HS-27A (cell line): ENCODE data around the gene KRTCAP2.

Experiments used
- DNase-seq: peaks from one replicate; pipeline ENCODE4 v3.0.0-alpha.2; 2012; ENCODE audit warnings: low read depth, missing footprints

Gene KRTCAP2

DNA sequence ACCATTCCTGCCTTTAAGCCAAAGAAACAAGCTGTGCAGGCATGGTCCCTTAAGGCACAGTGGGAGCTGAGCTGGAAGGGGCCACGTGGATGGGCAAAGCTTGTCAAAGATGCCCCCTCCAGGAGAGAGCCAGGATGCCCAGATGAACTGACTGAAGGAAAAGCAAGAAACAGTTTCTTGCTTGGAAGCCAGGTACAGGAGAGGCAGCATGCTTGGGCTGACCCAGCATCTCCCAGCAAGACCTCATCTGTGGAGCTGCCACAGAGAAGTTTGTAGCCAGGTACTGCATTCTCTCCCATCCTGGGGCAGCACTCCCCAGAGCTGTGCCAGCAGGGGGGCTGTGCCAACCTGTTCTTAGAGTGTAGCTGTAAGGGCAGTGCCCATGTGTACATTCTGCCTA, 38.8 kb downstream of the KRTCAP2 start:
- no peak for DNase-seq

DNA sequence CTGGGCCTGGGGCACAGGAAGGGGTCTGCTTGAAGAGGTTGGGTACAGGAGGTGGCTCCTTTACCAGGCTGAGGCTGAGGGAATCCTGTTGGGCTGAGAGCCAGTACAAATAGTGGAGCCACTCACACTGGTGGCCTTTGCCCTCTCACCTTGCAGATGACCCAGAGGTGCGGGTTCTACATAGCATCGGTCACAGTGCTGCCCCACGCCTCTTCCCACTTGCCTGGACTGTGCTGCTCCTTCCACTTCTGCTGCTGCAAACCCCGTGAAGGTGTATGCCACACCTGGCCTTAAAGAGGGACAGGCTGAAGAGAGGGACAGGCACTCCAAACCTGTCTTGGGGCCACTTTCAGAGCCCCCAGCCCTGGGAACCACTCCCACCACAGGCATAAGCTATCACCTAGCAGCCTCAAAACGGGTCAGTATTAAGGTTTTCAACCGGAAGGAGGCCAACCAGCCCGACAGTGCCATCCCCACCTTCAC, 39.3 kb downstream of the KRTCAP2 start:
- no peak for DNase-seq

DNA sequence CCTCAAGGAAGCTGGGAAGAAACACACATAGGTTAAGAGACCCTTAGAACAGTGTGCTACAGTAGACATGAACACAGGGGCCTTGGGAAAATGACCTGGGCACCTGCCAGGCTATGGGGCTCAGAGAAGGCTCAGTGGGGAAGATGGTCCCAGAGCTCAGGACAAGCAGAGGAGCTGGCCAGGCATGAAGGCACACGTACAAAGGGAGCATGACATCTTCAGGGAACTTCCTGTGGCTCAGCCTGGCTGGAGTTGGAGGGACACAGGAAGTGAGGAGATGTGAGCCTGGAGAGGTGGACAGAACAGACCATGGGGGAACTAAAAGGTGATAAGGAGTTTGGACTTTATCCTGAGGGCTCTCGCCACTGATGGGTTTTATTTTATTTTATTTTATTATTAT, 41.2 kb downstream of the KRTCAP2 start:
- DNase-seq = no peak

DNA sequence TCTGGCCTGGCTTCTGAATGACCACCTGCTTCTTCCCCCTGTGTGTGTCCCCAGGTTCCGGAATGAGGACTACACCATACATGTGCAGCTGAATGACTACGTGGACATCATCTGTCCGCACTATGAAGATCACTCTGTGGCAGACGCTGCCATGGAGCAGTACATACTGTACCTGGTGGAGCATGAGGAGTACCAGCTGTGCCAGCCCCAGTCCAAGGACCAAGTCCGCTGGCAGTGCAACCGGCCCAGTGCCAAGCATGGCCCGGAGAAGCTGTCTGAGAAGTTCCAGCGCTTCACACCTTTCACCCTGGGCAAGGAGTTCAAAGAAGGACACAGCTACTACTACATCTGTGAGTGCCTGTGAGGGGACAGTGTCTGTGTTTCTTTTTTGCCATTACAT, 41.8 kb downstream of the KRTCAP2 start:
- no peak for DNase-seq

DNA sequence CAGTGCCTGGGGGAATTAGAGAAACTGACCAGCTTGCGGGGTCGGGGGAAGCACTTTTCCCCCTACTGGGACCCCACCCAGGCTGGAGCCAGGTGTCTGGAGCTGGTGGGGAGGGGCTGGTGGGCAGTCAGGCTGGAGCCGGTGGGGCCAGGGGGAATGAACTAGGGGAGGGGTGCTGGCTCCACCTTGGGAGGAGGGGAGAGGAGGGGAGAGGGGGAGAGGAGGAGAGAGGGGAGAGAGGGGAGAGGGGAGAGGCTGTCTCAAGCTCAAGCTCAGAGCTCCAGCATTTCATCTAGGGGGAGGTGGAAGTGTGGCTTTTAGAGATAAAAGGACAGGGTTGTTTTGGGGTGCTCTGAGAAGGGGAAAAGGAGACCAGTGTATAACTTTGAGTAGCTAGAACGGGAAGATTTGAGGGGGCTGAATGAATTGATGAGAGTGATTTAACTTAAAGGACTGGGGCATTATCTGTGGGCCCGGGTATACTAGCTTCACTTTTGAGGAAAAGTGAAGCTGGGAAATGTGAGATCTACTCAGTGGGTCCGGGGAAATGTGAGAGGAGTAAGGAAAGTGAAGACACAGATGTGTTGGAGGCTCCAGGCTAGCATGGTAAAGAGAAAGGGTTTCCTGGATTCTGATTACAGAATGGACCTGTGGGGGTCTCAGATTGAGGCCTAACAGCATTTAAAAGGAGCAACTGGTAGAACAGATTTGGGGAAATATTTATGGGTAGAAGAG, 42.7 kb downstream of the KRTCAP2 start:
- no peak for DNase-seq

DNA sequence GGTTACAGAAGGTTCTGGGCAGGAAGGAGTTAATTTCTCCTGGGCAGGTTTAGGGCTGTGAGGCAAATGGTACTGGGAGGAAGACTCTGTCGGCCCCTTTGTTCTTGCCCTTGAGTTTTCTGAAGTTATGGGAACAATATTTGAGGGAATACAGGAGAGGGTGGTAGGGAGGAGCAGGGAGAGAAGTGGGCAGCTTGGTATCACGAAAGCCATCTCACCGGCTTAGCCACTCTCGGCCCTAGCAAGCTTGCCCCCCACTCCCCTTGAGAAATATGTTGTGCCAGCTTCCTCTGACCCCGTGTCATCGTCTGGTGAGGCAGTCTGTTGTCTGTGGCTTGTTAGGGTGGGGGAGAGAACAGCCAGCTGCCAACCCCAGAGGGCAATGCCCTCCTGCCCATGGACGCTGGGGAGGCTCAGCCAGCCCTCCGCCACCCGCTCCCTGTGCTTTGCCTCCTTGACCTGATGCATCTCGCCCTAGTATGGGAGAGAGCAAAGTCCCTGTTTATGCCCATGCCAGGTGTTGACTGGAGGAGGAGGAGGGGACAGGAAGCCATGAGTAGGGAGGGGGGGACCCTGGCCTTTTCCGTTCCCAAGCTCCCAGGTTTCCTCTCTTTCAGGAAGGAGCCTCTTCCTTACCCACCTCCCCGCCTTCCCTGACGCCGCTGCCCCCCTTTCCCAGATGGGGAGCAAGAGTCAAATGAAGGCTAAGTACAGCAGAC, 44.2 kb downstream of the KRTCAP2 start:
- no peak for DNase-seq

DNA sequence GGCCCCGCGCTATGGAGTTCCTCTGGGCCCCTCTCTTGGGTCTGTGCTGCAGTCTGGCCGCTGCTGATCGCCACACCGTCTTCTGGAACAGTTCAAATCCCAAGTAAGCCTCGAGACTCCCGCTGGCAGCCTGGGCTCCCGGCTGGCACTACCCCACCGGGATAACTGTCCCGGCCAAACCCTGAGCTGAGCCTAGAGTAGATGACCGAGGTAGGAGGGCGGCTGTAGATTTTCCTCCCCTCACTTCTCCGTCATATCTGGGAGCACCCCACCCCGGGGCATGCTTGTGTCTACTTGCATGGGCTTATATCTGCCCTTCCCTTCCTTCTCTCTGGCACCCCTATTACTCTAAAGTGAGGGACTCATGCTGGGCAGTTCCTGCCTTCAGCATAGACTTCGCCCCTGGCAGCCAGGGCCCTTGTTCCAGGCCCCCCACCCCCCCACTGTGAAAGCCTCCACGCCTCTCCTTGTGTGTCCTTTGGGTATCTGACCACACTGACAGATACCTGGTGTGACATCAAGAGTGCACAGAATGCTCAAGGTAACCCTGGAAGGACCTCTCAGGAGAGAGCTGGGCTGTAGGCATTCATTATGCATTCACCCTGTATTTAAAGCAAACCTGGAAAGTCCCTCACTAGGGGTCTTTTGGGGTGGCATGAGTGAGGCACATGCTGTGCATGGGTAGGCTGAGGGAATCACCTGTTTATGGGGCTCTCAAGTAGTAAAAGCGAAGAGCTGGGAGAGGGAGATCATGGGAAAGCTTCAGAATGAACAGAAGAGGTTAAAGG, 44.9 kb downstream of the KRTCAP2 start:
- DNase-seq = no peak

DNA sequence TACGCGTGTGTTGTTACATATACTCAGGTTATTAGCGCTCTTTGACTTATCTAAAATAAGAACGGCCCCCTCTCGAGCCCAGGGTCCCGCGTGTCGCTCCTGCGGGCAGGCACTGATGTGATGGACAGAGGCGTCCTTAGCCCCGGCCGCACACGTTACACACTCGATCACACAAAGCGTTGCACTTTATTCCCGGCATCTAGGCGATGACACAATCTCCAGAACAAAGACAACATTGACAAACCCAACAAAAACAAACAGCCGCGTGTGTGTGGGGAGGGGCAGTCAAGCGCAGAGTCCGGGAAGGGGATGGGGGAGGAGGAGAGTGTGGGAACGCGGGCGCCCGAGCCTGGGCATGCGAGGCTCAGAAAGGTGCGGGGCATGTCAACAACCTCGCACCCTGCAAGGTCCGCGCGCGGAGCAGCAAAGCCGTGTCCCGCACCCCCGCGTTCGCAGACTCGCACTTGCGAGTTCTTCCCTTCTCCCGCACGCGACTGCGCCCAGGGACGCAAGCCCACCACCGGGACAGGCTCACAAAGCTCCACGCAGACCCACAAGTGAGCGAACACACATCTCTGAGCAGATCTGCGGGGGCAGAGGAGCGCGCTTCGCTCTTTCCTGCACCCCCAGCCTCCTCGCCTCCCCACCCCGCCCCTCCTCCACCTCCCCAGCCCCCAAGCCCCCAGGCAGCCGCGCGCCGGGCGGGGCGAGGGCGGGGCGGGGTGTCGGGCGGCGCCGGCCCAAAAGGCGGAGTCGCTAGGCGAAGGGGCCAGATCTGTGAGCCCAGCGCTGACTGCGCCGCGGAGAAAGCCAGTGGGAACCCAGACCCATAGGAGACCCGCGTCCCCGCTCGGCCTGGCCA, 45.8 kb downstream of the KRTCAP2 start, which contains the start of gene EFNA1:
TSS of gene EFNA1 (plus strand) at position 772 of the 862 bp plus-strand sequence. CDS start 102 bp downstream, outside the sequence.
- DNase-seq = no peak

DNA sequence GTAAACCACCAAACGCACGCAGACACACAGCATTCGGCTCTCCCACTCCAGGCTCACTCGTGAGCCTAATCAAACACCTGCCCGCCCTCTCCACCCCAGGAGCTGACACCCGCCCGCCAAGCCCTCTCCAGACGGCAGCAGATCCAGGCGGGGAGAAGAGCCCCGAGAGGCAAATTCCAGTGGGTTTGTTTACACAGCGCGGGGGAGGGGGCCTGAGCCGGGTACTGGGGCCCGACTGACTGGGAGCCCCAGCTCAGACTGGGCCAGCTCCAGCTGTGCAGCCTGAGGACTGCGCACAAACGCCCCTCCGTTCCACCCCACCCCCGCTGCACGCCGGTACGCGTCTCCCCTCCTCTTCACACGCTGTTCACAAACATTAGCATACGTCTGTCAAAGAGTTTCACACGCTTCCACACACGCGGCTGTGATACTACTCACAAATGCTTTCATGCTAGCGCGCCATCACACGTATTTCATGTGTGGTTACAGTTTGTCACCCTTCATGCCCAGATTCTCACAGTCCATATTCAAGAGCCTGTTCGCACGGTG, 46.5 kb downstream of the KRTCAP2 start:
- DNase-seq = no peak

DNA sequence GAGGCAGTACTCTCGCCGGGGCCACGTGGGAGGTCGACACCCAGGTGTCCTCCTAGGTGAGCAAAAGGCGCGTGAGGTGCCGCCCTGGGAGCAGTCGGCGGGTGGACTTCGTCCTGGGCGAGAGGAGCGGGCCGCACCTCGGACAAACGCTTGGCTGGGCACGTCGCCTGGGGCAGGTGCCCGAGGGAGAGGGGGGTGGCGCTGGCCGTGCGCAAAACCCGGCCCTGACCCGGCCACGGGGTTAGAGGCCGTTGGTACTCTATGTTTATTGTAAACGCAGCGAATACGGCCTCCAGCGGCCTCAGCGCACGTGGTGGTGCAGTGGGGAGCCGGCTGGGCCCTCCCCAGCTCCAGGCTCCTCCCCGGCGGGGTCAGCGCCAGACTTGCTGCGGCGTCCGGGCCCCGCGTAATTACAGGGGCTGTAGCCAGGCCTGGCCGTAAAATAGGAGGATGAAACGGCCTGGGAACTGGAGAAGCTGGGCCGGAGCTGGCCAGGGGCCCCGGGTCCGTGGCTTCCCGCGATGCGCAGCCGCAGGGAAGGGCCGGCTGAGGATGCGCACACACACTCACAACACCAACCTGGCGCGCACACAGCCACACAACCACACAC, 47.1 kb downstream of the KRTCAP2 start:
- no peak for DNase-seq

DNA sequence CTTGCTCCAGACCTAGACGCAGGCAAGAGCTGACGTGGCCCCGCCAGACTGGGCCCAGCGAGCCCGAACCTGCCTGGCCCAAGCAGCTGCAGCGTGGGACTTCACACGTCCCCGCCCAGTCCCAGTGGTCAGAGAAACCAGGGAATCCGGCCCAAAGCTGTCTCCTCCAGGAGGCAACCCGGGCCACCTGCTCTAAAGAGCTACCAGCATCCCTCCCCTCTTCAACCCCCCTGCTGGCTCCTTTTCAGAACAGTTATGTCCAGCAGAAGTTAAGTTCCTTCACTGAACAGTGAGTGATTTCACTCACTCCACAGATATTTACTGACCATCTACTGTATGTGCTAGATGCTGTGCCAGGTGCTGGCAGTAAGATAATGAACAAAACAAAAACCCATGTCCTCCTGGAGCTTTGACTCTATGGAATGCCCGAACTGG, 47.6 kb downstream of the KRTCAP2 start:
- DNase-seq = no peak

DNA sequence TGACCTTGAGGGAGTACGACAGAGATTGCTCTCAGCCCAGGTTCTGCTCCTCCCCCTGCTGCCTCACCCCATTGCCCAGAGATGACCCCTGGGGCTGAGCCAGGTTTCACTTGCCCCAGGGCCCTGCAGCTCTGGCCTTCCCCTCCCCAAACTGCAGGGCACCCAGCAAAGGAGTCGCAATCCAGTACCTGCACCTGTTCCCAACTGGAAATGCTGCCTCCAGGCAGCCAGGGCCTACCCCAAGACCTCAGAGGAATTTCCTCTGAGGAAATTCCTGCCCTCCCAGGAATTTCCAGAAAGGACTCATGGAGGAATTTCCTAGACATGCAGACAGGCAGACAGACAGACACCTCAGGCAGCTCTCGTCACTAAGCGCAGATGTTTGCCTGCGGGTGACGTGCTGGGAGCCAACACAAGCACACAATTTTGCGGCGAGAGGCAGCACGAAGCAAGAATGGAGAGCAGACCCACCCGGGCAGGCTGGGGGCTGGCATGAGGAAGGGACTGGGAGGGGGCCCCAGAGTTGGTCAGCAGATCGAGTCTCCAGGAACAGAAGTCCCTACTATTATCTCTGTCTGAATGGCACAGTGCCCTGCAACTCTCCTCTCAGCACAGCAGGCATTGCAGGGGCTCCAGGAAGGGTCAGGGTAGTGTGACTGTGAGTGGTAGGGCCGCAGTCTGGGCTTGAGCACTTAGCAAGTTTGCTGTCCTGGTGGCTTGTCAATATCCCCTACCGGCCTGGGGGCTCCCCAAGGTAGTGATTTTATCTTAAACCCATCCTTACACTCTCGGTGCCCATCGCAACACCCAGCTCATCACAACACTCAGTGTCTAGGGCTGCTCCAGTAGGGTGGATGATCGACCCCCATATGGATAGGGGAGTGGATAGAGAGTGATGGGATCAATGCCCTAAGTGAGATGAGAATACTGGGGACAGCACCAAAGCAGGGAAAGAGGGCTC, 48.3 kb downstream of the KRTCAP2 start:
- DNase-seq = no peak

DNA sequence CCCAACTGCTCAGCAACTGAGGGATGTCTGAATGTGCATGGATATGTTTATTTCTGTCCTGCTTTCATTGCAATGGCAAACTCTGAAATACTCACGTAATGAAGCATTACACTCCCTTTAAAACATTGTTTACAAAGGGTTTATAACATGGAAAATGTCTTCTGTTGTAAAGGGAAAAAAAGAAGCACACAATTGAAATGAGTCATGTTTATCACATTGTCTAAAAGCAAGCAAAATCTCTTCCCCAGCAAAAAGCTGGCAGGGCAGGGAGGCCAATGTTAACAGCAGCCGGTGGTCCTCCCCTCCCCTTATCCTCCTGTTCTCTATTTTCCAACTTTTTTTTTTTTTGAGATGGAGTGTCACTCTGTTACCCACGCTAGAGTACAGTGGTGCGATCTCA, 49.3 kb downstream of the KRTCAP2 start:
- DNase-seq = no peak

DNA sequence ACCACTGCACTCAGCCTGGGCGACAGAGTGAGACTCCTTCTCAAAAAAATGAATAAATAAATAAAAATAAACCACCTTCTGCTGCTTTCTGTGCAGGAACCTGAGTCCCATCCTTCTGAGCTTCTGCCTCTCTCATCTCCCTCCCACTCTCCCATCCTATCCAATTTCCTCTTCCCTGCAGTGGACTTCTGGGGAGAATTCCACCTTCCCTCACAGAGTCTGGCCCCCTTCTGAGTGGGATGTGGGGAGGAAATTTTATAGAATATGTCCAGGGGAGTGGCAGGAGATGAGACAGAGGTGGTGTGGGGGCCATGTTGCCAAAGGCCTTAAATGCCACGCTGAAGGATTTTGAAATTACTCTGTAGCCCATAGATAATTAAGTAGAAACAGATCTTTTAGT, 50.8 kb downstream of the KRTCAP2 start:
- DNase-seq = no peak

DNA sequence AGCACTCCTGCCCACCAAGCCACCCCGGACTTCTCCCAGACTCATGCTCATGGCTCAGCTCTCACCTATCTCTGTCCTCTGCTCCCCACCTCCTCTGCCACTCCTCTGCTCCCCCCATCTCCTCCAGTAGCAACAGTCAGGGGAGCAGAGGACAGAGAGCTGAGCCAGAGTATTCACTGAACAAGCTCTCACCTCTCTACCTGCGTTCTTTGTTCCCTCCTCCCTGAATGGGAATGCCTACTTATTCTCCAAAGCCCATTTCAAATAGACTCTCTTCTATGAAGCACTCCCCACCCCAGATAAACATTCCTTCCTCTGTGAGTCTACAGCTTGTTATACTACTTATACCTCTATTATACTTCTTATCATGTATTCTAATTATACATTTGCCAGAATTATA, 51.9 kb downstream of the KRTCAP2 start:
- no peak for DNase-seq

DNA sequence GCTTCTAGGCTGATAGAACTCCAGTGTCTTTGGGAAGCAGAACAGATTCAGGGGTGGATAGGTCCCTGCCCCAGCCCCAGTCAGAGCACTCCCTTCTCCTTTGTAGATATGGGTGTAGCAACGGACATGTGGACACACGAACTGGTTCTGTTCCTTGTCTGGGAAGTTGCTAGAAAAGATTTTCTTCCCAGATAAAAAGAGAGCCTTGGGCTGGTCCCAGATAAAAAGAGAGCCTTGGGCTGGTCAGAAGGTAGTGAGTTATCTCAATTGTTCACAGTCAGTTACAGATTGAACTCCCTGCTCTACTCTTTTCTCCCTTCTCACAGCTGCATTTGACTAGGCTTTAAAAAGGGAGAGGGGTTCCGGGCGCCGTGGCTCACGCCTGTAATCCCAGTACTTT, 52.9 kb downstream of the KRTCAP2 start:
- no peak for DNase-seq
